Naive thymus-derived CD8-positive, alpha-beta T cell (primary cell): ENCODE measurements around the gene GIPC2. TPM values are rescaled to one million over a fixed set of nuclear protein-coding genes. Genes with fewer than 3 reads are reported as not detected.
"Not testable (repeated sequence)": the region's sequence is repeated elsewhere in the genome, so short reads cannot be mapped to it uniquely, and the experiment has no call there.

ENCODE experiments used
- ATAC-seq, 2 donors: fragments of 150-1000 bp; cut with Tn5 transposase in 1 of 2; sonication (Bioruptor Pico), chemical (Tn5 transposase) in 1 of 2; 1 replicate in 1 of 2; 2 replicates in 1 of 2; pipeline ENCODE4 v1.10.0; 2021; ENCODE audit warnings: mild to moderate bottlenecking in 2 of 2, moderate library complexity in 2 of 2
- POLR2A ChIA-PET: fragments of 350-600 bp; sonication (Branson Sonifier 250); formaldehyde crosslinking; loops from one replicate; lab custom pipeline; 2021; ENCODE audit warnings: antibody characterized with exemption; lab: Charles Lee
- DNase-seq, 10 donors: peaks; one replicate each; pipeline versions ENCODE4 v3.0.0 to v3.0.0-alpha.2; 2020 to 2022
- H3K27ac Mint-ChIP-seq, 10 donors: one replicate each; pipeline ENCODE4 v1.8.0; 2020 to 2022; ENCODE audit warnings: mild to moderate bottlenecking in 10 of 10, mixed read lengths in 10 of 10, moderate library complexity in 4 of 10, inconsistent platforms in 1 of 10
- H3K27me3 Mint-ChIP-seq, 5 donors: one replicate each; pipeline ENCODE4 v1.8.0; 2021 to 2022; ENCODE audit warnings: mixed read lengths in 5 of 5
- H3K36me3 Mint-ChIP-seq, 3 donors: one replicate each; pipeline ENCODE4 v1.8.0; 2020 to 2022; ENCODE audit warnings: mixed read lengths in 3 of 3, mild to moderate bottlenecking in 2 of 3, inconsistent platforms in 1 of 3
- H3K4me1 Mint-ChIP-seq, 4 donors: one replicate each; pipeline ENCODE4 v1.8.0; 2021 to 2022; ENCODE audit warnings: mixed read lengths in 4 of 4
- H3K4me3 Mint-ChIP-seq, 10 donors: one replicate each; pipeline ENCODE4 v1.8.0; 2020 to 2022; ENCODE audit warnings: mild to moderate bottlenecking in 10 of 10, mixed read lengths in 10 of 10, moderate library complexity in 6 of 10, inconsistent platforms in 1 of 10
- H3K9me3 Mint-ChIP-seq, 9 donors: one replicate each; pipeline ENCODE4 v1.8.0; 2020 to 2022; ENCODE audit warnings: mixed read lengths in 9 of 9, mild to moderate bottlenecking in 3 of 9, inconsistent platforms in 1 of 9, moderate library complexity in 1 of 9
- polyA plus RNA-seq, 3 donors: library from polyadenylated mRNA; unstranded; fragments of 300-500 nt; fragmentation: Illumina TruSeq; gene quantifications; one replicate each; pipeline ENCODE4 v1.2.3, GENCODE V29; 2021
- total RNA-seq, 8 experiments: library from RNA in 2 of 8; stranded (reverse) in 2 of 8; gene quantifications; one replicate each; pipeline ENCODE4 v1.2.3 and lab custom pipeline; 2021 to 2026

Gene GIPC2
- total and polyA plus RNA-seq, 5 experiments from 2014 or later, result 0.05 to 0.52 (median 0.26) TPM

- H3K27me3 Mint-ChIP-seq, result peaks cover 2 to 8% (median 2%) of the 10 kb centered on the region in 5 donors
- no peak overlapping the region for H3K4me3 Mint-ChIP-seq
- no peak overlapping the region for H3K27ac Mint-ChIP-seq
- DNase-seq (no peak), ATAC-seq (no peak)
- no peaks in the 10 kb centered on the region for H3K4me1 Mint-ChIP-seq
- H3K36me3 Mint-ChIP-seq, result peaks cover 0 to 7% (median 4%) of the 10 kb centered on the region in 3 donors
- H3K9me3 Mint-ChIP-seq, result peaks cover under 1 to 14% (median 10%) of the 10 kb centered on the region in 9 donors
- POLR2A ChIA-PET, result no interaction called here
These were observed 45.5 kb downstream of the GIPC2 start for GRCh38 chr1:78091215-78091813.

GRCh38 chr1:78091886-78092285 lies 46.1 kb downstream of the GIPC2 start:
- Mint-ChIP-seq H3K27me3 (peaks cover 2 to 8% (median 2%) of the 10 kb centered on the region in 5 donors), H3K4me1 (no peaks in the 10 kb centered on the region), H3K9me3 (peaks cover 0 to 8% (median 4%) of the 10 kb centered on the region in 9 donors), H3K4me3 (no peak overlapping the region), H3K27ac (no peak overlapping the region), H3K36me3 (peaks cover 0 to 1% (median under 1%) of the 10 kb centered on the region in 3 donors)
- POLR2A ChIA-PET, result no interaction called here
- DNase-seq, result no peak
- no peak for ATAC-seq

GRCh38 chr1:78092643-78093042 lies 46.9 kb downstream of the GIPC2 start:
- H3K4me1 Mint-ChIP-seq, result no peaks in the 10 kb centered on the region
- DNase-seq (no peak), ATAC-seq (no peak)
- peaks cover 0 to 2% (median 0%) of the 10 kb centered on the region in 9 donors for H3K9me3 Mint-ChIP-seq
- POLR2A ChIA-PET, result no interaction called here
- H3K27ac Mint-ChIP-seq, result no peak overlapping the region
- peaks cover 2 to 8% (median 3%) of the 10 kb centered on the region in 5 donors for H3K27me3 Mint-ChIP-seq
- H3K4me3 Mint-ChIP-seq, result no peak overlapping the region
- no peaks in the 10 kb centered on the region for H3K36me3 Mint-ChIP-seq

GRCh38 chr1:78093560-78093959 lies 47.8 kb downstream of the GIPC2 start:
- DNase-seq (no peak), ATAC-seq (no peak)
- H3K9me3 Mint-ChIP-seq, result peaks cover 0 to 2% (median 0%) of the 10 kb centered on the region in 9 donors
- no peaks in the 10 kb centered on the region for H3K4me1 Mint-ChIP-seq
- no peaks in the 10 kb centered on the region for H3K36me3 Mint-ChIP-seq
- POLR2A ChIA-PET, result no interaction called here
- no peak overlapping the region for H3K27ac Mint-ChIP-seq
- H3K27me3 Mint-ChIP-seq, result peaks cover 2 to 8% (median 3%) of the 10 kb centered on the region in 5 donors
- H3K4me3 Mint-ChIP-seq, result no peak overlapping the region

GRCh38 chr1:78094639-78095038 lies 48.9 kb downstream of the GIPC2 start:
- no peaks in the 10 kb centered on the region for H3K4me1 Mint-ChIP-seq
- no peak for ATAC-seq
- POLR2A ChIA-PET, result no interaction called here
- no peaks in the 10 kb centered on the region for H3K9me3 Mint-ChIP-seq
- H3K4me3 Mint-ChIP-seq, result no peak overlapping the region
- H3K27ac Mint-ChIP-seq, result no peak overlapping the region
- no peaks in the 10 kb centered on the region for H3K36me3 Mint-ChIP-seq
- DNase-seq, result no peak
- peaks cover 2 to 8% (median 4%) of the 10 kb centered on the region in 5 donors for H3K27me3 Mint-ChIP-seq

GRCh38 chr1:78095593-78095992 lies 49.8 kb downstream of the GIPC2 start:
- DNase-seq, result no peak
- Mint-ChIP-seq H3K27ac (no peak overlapping the region), H3K4me3 (no peak overlapping the region), H3K27me3 (peaks cover under 1 to 16% (median 4%) of the 10 kb centered on the region in 5 donors), H3K4me1 (no peaks in the 10 kb centered on the region), H3K36me3 (no peaks in the 10 kb centered on the region), H3K9me3 (no peaks in the 10 kb centered on the region)
- ATAC-seq, result no peak
- POLR2A ChIA-PET, result no interaction called here

GRCh38 chr1:78096017-78096416 lies 50.3 kb downstream of the GIPC2 start:
- ATAC-seq (no peak), DNase-seq (no peak)
- H3K36me3 Mint-ChIP-seq, result no peaks in the 10 kb centered on the region
- no peaks in the 10 kb centered on the region for H3K4me1 Mint-ChIP-seq
- no peak overlapping the region for H3K4me3 Mint-ChIP-seq
- no peaks in the 10 kb centered on the region for H3K9me3 Mint-ChIP-seq
- POLR2A ChIA-PET, result no interaction called here
- H3K27ac Mint-ChIP-seq, result no peak overlapping the region
- H3K27me3 Mint-ChIP-seq, result peaks cover 1 to 18% (median 4%) of the 10 kb centered on the region in 5 donors

- Mint-ChIP-seq H3K27me3 (peaks cover 1 to 11% (median 4%) of the 10 kb centered on the region in 5 donors), H3K36me3 (no peaks in the 10 kb centered on the region), H3K27ac (no peak overlapping the region), H3K4me3 (no peak overlapping the region), H3K9me3 (no peaks in the 10 kb centered on the region), H3K4me1 (no peaks in the 10 kb centered on the region)
- ATAC-seq, result no peak
- POLR2A ChIA-PET, result no interaction called here
- no peak for DNase-seq
These were observed 51.2 kb downstream of the GIPC2 start for GRCh38 chr1:78096976-78097375.

GRCh38 chr1:78101051-78101450 lies 55.3 kb downstream of the GIPC2 start:
- ATAC-seq (no peak), DNase-seq (no peak)
- no peak overlapping the region for H3K27ac Mint-ChIP-seq
- peaks cover 1 to 11% (median 4%) of the 10 kb centered on the region in 5 donors for H3K27me3 Mint-ChIP-seq
- H3K4me1 Mint-ChIP-seq, result no peaks in the 10 kb centered on the region
- POLR2A ChIA-PET, result no interaction called here
- H3K9me3 Mint-ChIP-seq, result no peaks in the 10 kb centered on the region
- H3K36me3 Mint-ChIP-seq, result no peaks in the 10 kb centered on the region
- H3K4me3 Mint-ChIP-seq, result no peak overlapping the region

- Mint-ChIP-seq H3K27me3 (peaks cover 1 to 11% (median 4%) of the 10 kb centered on the region in 5 donors), H3K9me3 (no peaks in the 10 kb centered on the region), H3K27ac (no peak overlapping the region), H3K4me1 (no peaks in the 10 kb centered on the region), H3K36me3 (no peaks in the 10 kb centered on the region), H3K4me3 (no peak overlapping the region)
- POLR2A ChIA-PET, result no interaction called here
- ATAC-seq, result no peak
- DNase-seq, result no peak
These were observed 55.7 kb downstream of the GIPC2 start for GRCh38 chr1:78101514-78101913.

- DNase-seq (no peak), ATAC-seq (no peak)
- POLR2A ChIA-PET, result no interaction called here
- H3K36me3 Mint-ChIP-seq, result no peaks in the 10 kb centered on the region
- H3K4me3 Mint-ChIP-seq, result no peak overlapping the region
- H3K27ac Mint-ChIP-seq, result no peak overlapping the region
- no peaks in the 10 kb centered on the region for H3K9me3 Mint-ChIP-seq
- H3K4me1 Mint-ChIP-seq, result no peaks in the 10 kb centered on the region
- peaks cover 1 to 11% (median 4%) of the 10 kb centered on the region in 5 donors for H3K27me3 Mint-ChIP-seq
These were observed 56.3 kb downstream of the GIPC2 start for GRCh38 chr1:78102082-78102481.

- Mint-ChIP-seq H3K4me1 (no peaks in the 10 kb centered on the region), H3K27me3 (peaks cover 1 to 11% (median 4%) of the 10 kb centered on the region in 5 donors), H3K9me3 (no peaks in the 10 kb centered on the region), H3K27ac (no peak overlapping the region), H3K36me3 (no peaks in the 10 kb centered on the region), H3K4me3 (no peak overlapping the region)
- POLR2A ChIA-PET, result interaction anchor here (0.6 kb wide), 1 partner anchor 18 kb away, joined by 5 read pairs; no protein-coding TSS in a partner anchor
- ATAC-seq, result no peak
- DNase-seq, result no peak
These were observed 57.1 kb downstream of the GIPC2 start for GRCh38 chr1:78102916-78103315.

- Mint-ChIP-seq H3K27me3 (peaks cover 1 to 11% (median 4%) of the 10 kb centered on the region in 5 donors), H3K36me3 (no peaks in the 10 kb centered on the region), H3K9me3 (no peaks in the 10 kb centered on the region), H3K27ac (no peak overlapping the region), H3K4me3 (no peak overlapping the region), H3K4me1 (no peaks in the 10 kb centered on the region)
- ATAC-seq (no peak), DNase-seq (no peak)
- POLR2A ChIA-PET, result no interaction called here
These were observed 58.6 kb downstream of the GIPC2 start for GRCh38 chr1:78104322-78104721.

GRCh38 chr1:78109659-78110058 lies 63.9 kb downstream of the GIPC2 start:
- POLR2A ChIA-PET, H3K27me3 Mint-ChIP-seq, ATAC-seq: not testable (repeated sequence)

More at GRCh38 chr1:78109659-78110058, 63.9 kb downstream of the GIPC2 start:
- H3K9me3 Mint-ChIP-seq, H3K36me3 Mint-ChIP-seq, H3K4me1 Mint-ChIP-seq, DNase-seq, H3K27ac Mint-ChIP-seq, H3K4me3 Mint-ChIP-seq: not testable (repeated sequence)
